Activated CD4-positive, alpha-beta memory T cell treated with anti-CD3 and anti-CD28 coated beads, Interleukin-2, amount 10 ng/mL, durations not matched to agents 7 days and 5 days (primary cell): ENCODE results near the gene CEP57. TPM values are rescaled to one million over a fixed set of nuclear protein-coding genes. Genes with fewer than 3 reads are reported as not detected.
"Not testable (repeated sequence)": the region's sequence is repeated elsewhere in the genome, so short reads cannot be mapped to it uniquely, and the experiment has no call there.

ENCODE experiments used
- CTCF ChIA-PET: fragments of 350-600 bp; sonication (Branson Sonifier 250); formaldehyde crosslinking; loops from one replicate; lab custom pipeline; 2021; ENCODE audit warnings: antibody characterized with exemption, inconsistent platforms; lab: Charles Lee
- POLR2A ChIA-PET: fragments of 350-600 bp; sonication (Branson Sonifier 250); formaldehyde crosslinking; loops from one replicate; lab custom pipeline; 2021; ENCODE audit warnings: antibody characterized with exemption; lab: Charles Lee
- DNase-seq: peaks from one replicate; pipeline ENCODE4 v3.0.0-alpha.2; 2020
- H3K27ac Mint-ChIP-seq: one replicate; pipeline ENCODE4 v1.8.0; 2021; ENCODE audit warnings: mild to moderate bottlenecking, mixed read lengths
- H3K27me3 Mint-ChIP-seq: one replicate; pipeline ENCODE4 v1.8.0; 2021; ENCODE audit warnings: mixed read lengths
- H3K36me3 Mint-ChIP-seq: one replicate; pipeline ENCODE4 v1.8.0; 2021; ENCODE audit warnings: low read depth, mixed read lengths
- H3K4me1 Mint-ChIP-seq: one replicate; pipeline ENCODE4 v1.8.0; 2021; ENCODE audit warnings: mixed read lengths
- H3K4me3 Mint-ChIP-seq: one replicate; pipeline ENCODE4 v1.8.0; 2021; ENCODE audit warnings: mild to moderate bottlenecking, mixed read lengths
- H3K9me3 Mint-ChIP-seq: one replicate; pipeline ENCODE4 v1.8.0; 2021; ENCODE audit warnings: mixed read lengths
- total RNA-seq, 2 experiments: library from RNA; stranded (reverse); gene quantifications; one replicate each; pipeline ENCODE4 v1.2.3, GENCODE V29; 2021

CEP57 gene
- total RNA-seq, 2 experiments from 2014 or later: 102 to 105 TPM

- peaks cover 2% of the 10 kb centered on the region for H3K9me3 Mint-ChIP-seq
- H3K27ac Mint-ChIP-seq: no peak overlapping the region
- H3K36me3 Mint-ChIP-seq: peaks cover 55% of the 10 kb centered on the region
- ChIA-PET POLR2A (interaction anchor here (5.8 kb wide), 1 partner anchor 10 kb away, joined by 43 read pairs; the partner anchor contains the start of genes CEP57 and FAM76B), CTCF (no interaction called here)
- no peaks in the 10 kb centered on the region for H3K27me3 Mint-ChIP-seq
- H3K4me3 Mint-ChIP-seq: no peak overlapping the region
- peaks cover 9% of the 10 kb centered on the region for H3K4me1 Mint-ChIP-seq
- no peak for DNase-seq
Measured at GRCh38 chr11:95800438-95800837, 10.1 kb downstream of the CEP57 start.

GRCh38 chr11:95802806-95803205, 12.5 kb downstream of the CEP57 start:
- ChIA-PET CTCF (no interaction called here), POLR2A (interaction anchor here (5.8 kb wide), 1 partner anchor 13 kb away, joined by 43 read pairs; the partner anchor contains the start of genes CEP57 and FAM76B)
- no peak overlapping the region for H3K4me3 Mint-ChIP-seq
- H3K27ac Mint-ChIP-seq: no peak overlapping the region
- H3K36me3 Mint-ChIP-seq: peaks cover 68% of the 10 kb centered on the region
- peaks cover 5% of the 10 kb centered on the region for H3K4me1 Mint-ChIP-seq
- H3K27me3 Mint-ChIP-seq: no peaks in the 10 kb centered on the region
- no peak for DNase-seq
- H3K9me3 Mint-ChIP-seq: peaks cover 7% of the 10 kb centered on the region

- peaks cover 7% of the 10 kb centered on the region for H3K9me3 Mint-ChIP-seq
- no peaks in the 10 kb centered on the region for H3K27me3 Mint-ChIP-seq
- peaks cover 79% of the 10 kb centered on the region for H3K36me3 Mint-ChIP-seq
- H3K27ac Mint-ChIP-seq: no peak overlapping the region
- DNase-seq: no peak
- peaks cover 5% of the 10 kb centered on the region for H3K4me1 Mint-ChIP-seq
- no peak overlapping the region for H3K4me3 Mint-ChIP-seq
- CTCF ChIA-PET: interaction anchor here (1.1 kb wide), 1 partner anchor 37 kb away, joined by 3 read pairs; no protein-coding TSS in a partner anchor
- POLR2A ChIA-PET: interaction anchor here (5.8 kb wide), 1 partner anchor 14 kb away, joined by 43 read pairs; the partner anchor contains the start of genes CEP57 and FAM76B
Measured at GRCh38 chr11:95803973-95804372, 13.7 kb downstream of the CEP57 start.

GRCh38 chr11:95805869-95806268, 15.6 kb downstream of the CEP57 start:
- H3K36me3 Mint-ChIP-seq: peaks cover 69% of the 10 kb centered on the region
- no peak overlapping the region for H3K27ac Mint-ChIP-seq
- peaks cover 2% of the 10 kb centered on the region for H3K4me1 Mint-ChIP-seq
- no peaks in the 10 kb centered on the region for H3K27me3 Mint-ChIP-seq
- H3K9me3 Mint-ChIP-seq: peaks cover 9% of the 10 kb centered on the region
- CTCF ChIA-PET: interaction anchor here (0.8 to 1.6 kb wide), 3 partner anchors 14 to 17 kb away, joined by 3 to 5 read pairs (median 3); partner anchors contain the start of genes CEP57 and FAM76B
- DNase-seq: no peak
- POLR2A ChIA-PET: interaction anchor here (2.4 kb wide), 1 partner anchor 15 kb away, joined by 13 read pairs; the partner anchor contains the start of genes CEP57 and FAM76B
- no peak overlapping the region for H3K4me3 Mint-ChIP-seq

- H3K9me3 Mint-ChIP-seq, H3K4me1 Mint-ChIP-seq, DNase-seq, H3K4me3 Mint-ChIP-seq, H3K27me3 Mint-ChIP-seq, H3K27ac Mint-ChIP-seq: not testable (repeated sequence)
- peaks cover 70% of the 10 kb centered on the region for H3K36me3 Mint-ChIP-seq
- POLR2A ChIA-PET: interaction anchor here (2.4 kb wide), 1 partner anchor 16 kb away, joined by 13 read pairs; the partner anchor contains the start of genes CEP57 and FAM76B
- CTCF ChIA-PET: interaction anchor here (0.8 to 1.6 kb wide), 3 partner anchors 14 to 17 kb away, joined by 3 to 5 read pairs (median 3); partner anchors contain the start of genes CEP57 and FAM76B
Measured at GRCh38 chr11:95806464-95806863, 16.2 kb downstream of the CEP57 start.

- H3K9me3 Mint-ChIP-seq, CTCF ChIA-PET, H3K4me1 Mint-ChIP-seq, POLR2A ChIA-PET, H3K27me3 Mint-ChIP-seq, H3K27ac Mint-ChIP-seq, DNase-seq, H3K4me3 Mint-ChIP-seq: not testable (repeated sequence)
- peaks cover 64% of the 10 kb centered on the region for H3K36me3 Mint-ChIP-seq
Measured at GRCh38 chr11:95811052-95811451, 20.8 kb downstream of the CEP57 start.

GRCh38 chr11:95816037-95816436, 25.7 kb downstream of the CEP57 start:
- ChIA-PET CTCF (no interaction called here), POLR2A (no interaction called here)

GRCh38 chr11:95821640-95822039, 31.3 kb downstream of the CEP57 start:
- H3K27me3 Mint-ChIP-seq: no peaks in the 10 kb centered on the region
- no peak for DNase-seq
- peaks cover 62% of the 10 kb centered on the region for H3K36me3 Mint-ChIP-seq
- ChIA-PET POLR2A (no interaction called here), CTCF (no interaction called here)
- H3K9me3 Mint-ChIP-seq: no peaks in the 10 kb centered on the region
- H3K4me3 Mint-ChIP-seq: no peak overlapping the region
- no peaks in the 10 kb centered on the region for H3K4me1 Mint-ChIP-seq
- H3K27ac Mint-ChIP-seq: no peak overlapping the region

More at GRCh38 chr11:95816037-95816436, 25.7 kb downstream of the CEP57 start:
- no peak for DNase-seq
- Mint-ChIP-seq H3K9me3 (no peaks in the 10 kb centered on the region), H3K36me3 (peaks cover 56% of the 10 kb centered on the region), H3K27me3 (no peaks in the 10 kb centered on the region), H3K4me3 (no peak overlapping the region), H3K4me1 (no peaks in the 10 kb centered on the region), H3K27ac (no peak overlapping the region)

- Mint-ChIP-seq H3K27me3 (no peaks in the 10 kb centered on the region), H3K27ac (no peak overlapping the region), H3K4me3 (no peak overlapping the region), H3K9me3 (no peaks in the 10 kb centered on the region), H3K4me1 (peaks cover 3% of the 10 kb centered on the region), H3K36me3 (peaks cover 56% of the 10 kb centered on the region)
- POLR2A ChIA-PET: no interaction called here
- DNase-seq: no peak
- CTCF ChIA-PET: interaction anchor here (0.8 to 1.2 kb wide), 2 partner anchors 9 to 516 kb away, joined by 3 to 4 read pairs; partner anchors contain the start of gene MAML2
Measured at GRCh38 chr11:95827696-95828095, 37.4 kb downstream of the CEP57 start.

GRCh38 chr11:95829580-95830259, 39.4 kb downstream of the CEP57 start:
- peaks cover 3% of the 10 kb centered on the region for H3K4me1 Mint-ChIP-seq
- CTCF ChIA-PET: interaction anchor here (1.2 kb wide), 1 partner anchor 565 kb away, joined by 4 read pairs; no protein-coding TSS in a partner anchor
- no peaks in the 10 kb centered on the region for H3K27me3 Mint-ChIP-seq
- no peaks in the 10 kb centered on the region for H3K9me3 Mint-ChIP-seq
- POLR2A ChIA-PET: interaction anchor here (1.0 to 1.1 kb wide), 2 partner anchors 39 to 40 kb away, joined by 3 to 4 read pairs; partner anchors contain the start of genes CEP57 and FAM76B
- peaks cover 49% of the 10 kb centered on the region for H3K36me3 Mint-ChIP-seq
- H3K27ac Mint-ChIP-seq: no peak overlapping the region
- H3K4me3 Mint-ChIP-seq: no peak overlapping the region
- DNase-seq: no peak

- H3K4me1 Mint-ChIP-seq: peaks cover 3% of the 10 kb centered on the region
- H3K27ac Mint-ChIP-seq: no peak overlapping the region
- ChIA-PET POLR2A (no interaction called here), CTCF (no interaction called here)
- no peaks in the 10 kb centered on the region for H3K9me3 Mint-ChIP-seq
- H3K36me3 Mint-ChIP-seq: peaks cover 48% of the 10 kb centered on the region
- H3K27me3 Mint-ChIP-seq: no peaks in the 10 kb centered on the region
- no peak for DNase-seq
- no peak overlapping the region for H3K4me3 Mint-ChIP-seq
Measured at GRCh38 chr11:95831198-95831883, 41.0 kb downstream of the CEP57 start.

- Mint-ChIP-seq H3K4me1 (peaks cover 3% of the 10 kb centered on the region), H3K27me3 (no peaks in the 10 kb centered on the region), H3K27ac (no peak overlapping the region), H3K36me3 (peaks cover 48% of the 10 kb centered on the region), H3K9me3 (no peaks in the 10 kb centered on the region), H3K4me3 (no peak overlapping the region)
- CTCF ChIA-PET: interaction anchor here (1.3 to 2.5 kb wide), 2 partner anchors 510 to 561 kb away, joined by 5 to 11 read pairs; partner anchors contain the start of gene MAML2
- POLR2A ChIA-PET: interaction anchor here (0.7 to 2.4 kb wide), 2 partner anchors 42 to 82 kb away, joined by 3 to 10 read pairs; partner anchors contain the start of genes CEP57 and FAM76B
- DNase-seq: no peak
Measured at GRCh38 chr11:95832763-95833162, 42.5 kb downstream of the CEP57 start.
